ENCODE measurements around the gene STAT5A.
"Not testable (repeated sequence)": the region's sequence is repeated elsewhere in the genome, so short reads cannot be mapped to it uniquely, and the experiment has no call there.

STAT5A gene

DNA sequence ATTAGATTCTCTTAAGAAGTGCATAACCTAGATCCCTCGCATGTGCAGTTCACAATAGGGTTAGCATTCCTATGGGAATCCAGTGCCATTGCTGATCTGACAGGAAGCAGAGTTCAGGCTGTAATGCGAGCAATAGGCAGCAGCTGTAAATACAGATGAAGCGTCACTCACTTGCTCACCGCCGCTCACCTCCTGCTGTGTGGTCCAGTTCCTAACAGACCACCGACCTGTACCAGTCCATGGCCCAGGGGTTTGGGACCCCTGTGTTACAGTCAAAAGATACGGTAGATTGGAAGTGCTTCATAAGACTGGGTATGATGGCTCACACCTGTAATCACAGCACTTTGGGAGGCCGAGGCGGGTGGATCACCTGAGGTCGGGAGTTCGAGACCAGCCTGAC, 2.8 kb downstream of the STAT5A start:
- TF ChIP-seq, protein P1, sequence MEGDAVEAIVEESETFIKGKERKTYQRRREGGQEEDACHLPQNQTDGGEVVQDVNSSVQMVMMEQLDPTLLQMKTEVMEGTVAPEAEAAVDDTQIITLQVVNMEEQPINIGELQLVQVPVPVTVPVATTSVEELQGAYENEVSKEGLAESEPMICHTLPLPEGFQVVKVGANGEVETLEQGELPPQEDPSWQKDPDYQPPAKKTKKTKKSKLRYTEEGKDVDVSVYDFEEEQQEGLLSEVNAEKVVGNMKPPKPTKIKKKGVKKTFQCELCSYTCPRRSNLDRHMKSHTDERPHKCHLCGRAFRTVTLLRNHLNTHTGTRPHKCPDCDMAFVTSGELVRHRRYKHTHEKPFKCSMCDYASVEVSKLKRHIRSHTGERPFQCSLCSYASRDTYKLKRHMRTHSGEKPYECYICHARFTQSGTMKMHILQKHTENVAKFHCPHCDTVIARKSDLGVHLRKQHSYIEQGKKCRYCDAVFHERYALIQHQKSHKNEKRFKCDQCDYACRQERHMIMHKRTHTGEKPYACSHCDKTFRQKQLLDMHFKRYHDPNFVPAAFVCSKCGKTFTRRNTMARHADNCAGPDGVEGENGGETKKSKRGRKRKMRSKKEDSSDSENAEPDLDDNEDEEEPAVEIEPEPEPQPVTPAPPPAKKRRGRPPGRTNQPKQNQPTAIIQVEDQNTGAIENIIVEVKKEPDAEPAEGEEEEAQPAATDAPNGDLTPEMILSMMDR (IDR thresholded peaks at IDR 0.05; ENCODE audit: low read depth, low read length), result no peak
- H3K4me3 ChIP-seq (ENCODE audit: low read depth, low read length), result no peak overlapping the region
- in situ Hi-C loops (cut with HindIII; ENCODE audit: low sequenced_read_pairs), result no loop called here
- DNase-seq (ENCODE audit: low read depth, low spot score), result no peak

DNA sequence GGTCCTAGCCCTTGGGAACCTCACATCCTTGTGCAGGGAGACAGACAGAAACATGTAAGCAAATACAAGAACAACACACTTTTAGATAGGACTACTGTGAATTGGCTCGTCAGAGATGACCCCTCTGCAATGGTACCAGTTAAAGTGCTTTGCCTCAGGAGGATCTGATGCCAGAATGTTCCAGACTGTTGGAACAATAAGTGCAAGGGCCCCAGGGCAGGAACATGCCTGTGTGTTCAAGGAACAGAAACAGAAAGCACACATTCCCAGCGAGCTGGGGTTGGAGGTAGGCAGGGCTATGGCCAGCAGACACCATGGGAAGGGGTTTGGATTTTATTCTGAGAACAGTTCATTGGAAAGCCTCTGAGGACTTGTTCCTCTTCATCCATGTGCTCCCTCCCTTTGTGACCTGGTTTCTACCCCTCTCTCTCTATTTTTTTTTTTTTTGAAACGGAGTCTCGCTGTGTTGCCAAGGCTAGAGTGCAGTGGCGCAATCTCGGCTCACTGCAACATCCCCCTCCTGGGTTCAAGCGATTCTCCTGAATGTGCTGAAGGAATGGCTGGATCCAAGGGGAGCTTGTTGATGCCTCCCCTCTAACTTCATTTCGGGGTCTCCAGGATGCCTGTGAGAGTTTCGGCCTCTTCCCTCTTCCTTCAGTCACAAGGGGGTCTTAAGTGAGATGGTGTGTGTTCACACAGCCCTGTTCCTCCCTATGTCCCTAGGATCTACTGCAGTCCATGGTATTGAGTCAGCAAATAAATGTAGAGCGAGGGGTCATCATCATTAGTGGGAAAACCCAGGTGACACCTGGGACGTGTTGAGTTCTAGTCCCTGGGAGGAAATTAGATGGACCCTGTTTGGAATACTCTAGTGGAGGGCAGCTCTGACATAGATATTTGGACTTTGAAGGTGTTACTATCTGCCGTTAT, 6.4 kb downstream of the STAT5A start:
- in situ Hi-C loops (cut with HindIII; ENCODE audit: low sequenced_read_pairs), result no loop called here
- DNase-seq (ENCODE audit: low read depth, low spot score), result no peak
- H3K4me3 ChIP-seq (ENCODE audit: low read depth, low read length), result no peak overlapping the region
- TF ChIP-seq, protein P1 (IDR thresholded peaks at IDR 0.05; ENCODE audit: low read depth, low read length), result no peak

DNA sequence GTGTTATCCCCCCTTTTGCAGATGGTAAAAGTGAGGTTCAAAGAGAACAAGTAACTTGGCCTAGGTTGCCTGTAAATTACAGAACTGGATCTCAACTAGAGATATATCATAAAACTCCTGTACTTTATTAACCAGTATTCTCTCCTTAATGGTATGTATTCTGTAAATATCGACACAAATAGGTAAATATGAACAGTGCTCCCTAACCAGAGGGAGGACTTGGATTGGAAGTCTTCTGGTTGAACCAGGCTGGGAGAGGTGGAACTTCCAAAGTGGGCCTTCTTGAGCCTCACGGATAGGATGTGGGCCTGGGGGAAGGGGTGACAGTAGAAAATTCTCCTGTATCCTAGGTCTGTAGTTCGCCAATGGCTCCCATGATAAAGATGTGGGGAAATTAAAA, 7.7 kb downstream of the STAT5A start:
- DNase-seq (ENCODE audit: low read depth, low spot score), result no peak
- in situ Hi-C loops (cut with HindIII; ENCODE audit: low sequenced_read_pairs), result no loop called here
- H3K4me3 ChIP-seq (ENCODE audit: low read depth, low read length), result no peak overlapping the region
- TF ChIP-seq, protein P1 (IDR thresholded peaks at IDR 0.05; ENCODE audit: low read depth, low read length), result no peak

DNA sequence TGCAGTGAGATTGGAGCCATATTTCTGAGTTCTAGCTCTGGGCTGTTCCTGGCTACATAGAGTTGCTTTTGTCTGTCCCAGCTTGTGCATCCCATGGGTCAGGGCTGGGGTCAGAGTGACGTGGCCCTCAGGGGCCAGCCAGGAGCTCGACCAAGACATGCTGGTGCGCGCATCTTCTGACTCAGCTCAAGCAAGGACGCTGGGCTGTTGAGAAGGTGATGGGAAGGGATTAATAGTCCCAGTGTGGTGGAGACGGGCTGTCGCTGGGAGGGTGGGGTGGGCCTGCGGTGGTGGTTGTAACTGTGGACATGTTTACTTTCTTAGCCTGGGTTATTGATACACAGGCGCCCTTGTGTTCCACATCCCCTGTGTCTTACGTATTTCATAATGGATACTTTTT, 9.5 kb downstream of the STAT5A start:
- in situ Hi-C loops (cut with HindIII; ENCODE audit: low sequenced_read_pairs); DNase-seq (ENCODE audit: low read depth, low spot score); H3K4me3 ChIP-seq (ENCODE audit: low read depth, low read length): not testable (repeated sequence)

DNA sequence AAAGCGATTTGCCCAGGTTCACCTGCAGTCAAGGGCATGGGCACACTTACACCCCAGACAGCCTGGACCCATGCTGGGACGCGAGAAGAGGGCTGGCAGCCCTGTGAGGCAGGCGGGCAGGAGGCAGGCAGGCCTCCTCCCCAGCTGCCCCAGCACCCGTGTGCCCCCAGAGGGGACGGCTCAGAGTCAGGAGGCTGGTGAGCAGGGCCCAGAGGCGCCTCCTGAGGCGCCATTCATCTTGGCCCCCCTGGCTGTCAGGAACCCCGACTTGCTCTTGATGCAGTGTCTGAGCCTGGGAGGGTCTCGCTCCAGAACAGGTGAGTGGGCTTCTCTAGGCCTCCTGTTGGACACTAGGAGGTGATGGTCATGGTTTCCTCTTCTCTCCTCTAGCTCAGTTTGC, 11.1 kb downstream of the STAT5A start:
- H3K4me3 ChIP-seq (ENCODE audit: low read depth, low read length); DNase-seq (ENCODE audit: low read depth, low spot score); in situ Hi-C loops (cut with HindIII; ENCODE audit: low sequenced_read_pairs): not testable (repeated sequence)

DNA sequence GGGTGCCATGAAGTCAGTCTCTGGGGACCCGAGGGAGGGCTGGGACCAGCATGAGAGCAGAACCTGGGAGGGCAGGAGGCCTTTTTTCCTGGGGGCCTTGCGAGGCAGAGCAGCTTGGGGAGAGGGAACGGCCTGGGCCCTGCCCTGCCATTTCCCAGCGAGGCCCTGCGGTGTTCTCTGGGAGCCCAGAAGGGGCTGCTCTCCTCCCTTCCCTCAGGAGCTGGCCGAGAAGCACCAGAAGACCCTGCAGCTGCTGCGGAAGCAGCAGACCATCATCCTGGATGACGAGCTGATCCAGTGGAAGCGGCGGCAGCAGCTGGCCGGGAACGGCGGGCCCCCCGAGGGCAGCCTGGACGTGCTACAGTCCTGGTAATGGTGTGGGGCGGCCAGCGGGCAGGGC, 11.6 kb downstream of the STAT5A start:
- DNase-seq (ENCODE audit: low read depth, low spot score); H3K4me3 ChIP-seq (ENCODE audit: low read depth, low read length); in situ Hi-C loops (cut with HindIII; ENCODE audit: low sequenced_read_pairs): not testable (repeated sequence)

DNA sequence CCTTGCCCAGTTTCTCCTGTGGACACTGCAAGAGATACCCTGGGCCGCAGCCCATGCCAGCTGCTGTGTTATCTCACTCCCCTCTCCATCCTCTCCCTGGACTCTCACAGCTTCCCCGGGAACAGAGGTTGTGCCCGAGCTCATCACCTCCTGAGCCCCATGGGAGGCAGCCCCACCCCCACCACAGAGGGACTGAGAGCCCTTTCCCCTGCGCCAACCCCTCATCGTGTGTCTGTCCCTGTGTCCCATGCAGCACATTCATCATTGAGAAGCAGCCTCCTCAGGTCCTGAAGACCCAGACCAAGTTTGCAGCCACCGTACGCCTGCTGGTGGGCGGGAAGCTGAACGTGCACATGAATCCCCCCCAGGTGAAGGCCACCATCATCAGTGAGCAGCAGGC, 12.7 kb downstream of the STAT5A start:
- DNase-seq (ENCODE audit: low read depth, low spot score), result no peak
- H3K4me3 ChIP-seq (ENCODE audit: low read depth, low read length), result no peak overlapping the region
- in situ Hi-C loops (cut with HindIII; ENCODE audit: low sequenced_read_pairs), result no loop called here
- TF ChIP-seq, protein P1 (IDR thresholded peaks at IDR 0.05; ENCODE audit: low read depth, low read length), result no peak

DNA sequence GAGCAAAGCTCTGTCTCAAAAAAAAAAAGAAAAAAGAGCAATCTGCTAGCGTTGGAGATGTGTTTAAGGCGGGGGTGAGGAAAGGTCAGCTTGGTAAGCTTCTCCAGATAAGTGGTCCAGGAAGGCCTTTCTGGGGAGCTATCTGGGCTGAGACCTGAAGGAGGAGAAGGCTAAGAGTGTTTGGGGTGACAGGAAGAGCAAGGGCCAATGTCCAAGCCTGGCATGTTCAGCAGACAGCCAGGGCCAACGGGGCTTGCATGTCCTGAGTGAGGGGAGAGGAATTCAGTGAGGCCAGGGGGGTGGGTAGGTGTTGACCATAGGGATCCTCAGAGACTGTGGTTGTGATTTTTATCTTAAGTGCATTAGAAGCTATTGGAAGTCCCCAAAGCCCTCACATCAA, 15.4 kb downstream of the STAT5A start:
- H3K4me3 ChIP-seq (ENCODE audit: low read depth, low read length), result no peak overlapping the region
- in situ Hi-C loops (cut with HindIII; ENCODE audit: low sequenced_read_pairs), result no loop called here
- TF ChIP-seq, protein P1 (IDR thresholded peaks at IDR 0.05; ENCODE audit: low read depth, low read length), result no peak
- no peak for DNase-seq (ENCODE audit: low read depth, low spot score)

All from astrocyte of the spinal cord (primary cell).